Spleen (tissue), 7 donors: ENCODE measurements around the gene CDKN2C.

Experiments
- POLR2A ChIP-seq, 3 donors: fragments of 450-650 bp; IDR thresholded peaks; one replicate each; pipeline ENCODE4 v1.5.1; 2017; ENCODE audit warnings: antibody characterized with exemption in 3 of 3, mild to moderate bottlenecking in 1 of 3
- TF ChIP-seq, protein P1 (sequence below), 11 experiments: fragments of 200-600 bp in 7 of 11; fragments of 450-650 bp in 4 of 11; sonication (generic) in 4 of 11; IDR thresholded peaks in 8 of 11; conservative IDR thresholded peaks in 3 of 11; 1 replicate in 7 of 11; 2 replicates in 4 of 11; pipeline versions ENCODE4 v1.4.0 to v1.8.0; 2016 to 2021; ENCODE audit warnings: antibody characterized with exemption in 11 of 11, inconsistent platforms in 4 of 11, mild to moderate bottlenecking in 1 of 11
- donor health status: DM: no; HTN: no; CAD: no; lungs with moderate emphysema.
- donor health status: DM: no; HTN: no; CAD: no.
- donor health status: DM: no; HTN: no; CAD: no.

DNA sequence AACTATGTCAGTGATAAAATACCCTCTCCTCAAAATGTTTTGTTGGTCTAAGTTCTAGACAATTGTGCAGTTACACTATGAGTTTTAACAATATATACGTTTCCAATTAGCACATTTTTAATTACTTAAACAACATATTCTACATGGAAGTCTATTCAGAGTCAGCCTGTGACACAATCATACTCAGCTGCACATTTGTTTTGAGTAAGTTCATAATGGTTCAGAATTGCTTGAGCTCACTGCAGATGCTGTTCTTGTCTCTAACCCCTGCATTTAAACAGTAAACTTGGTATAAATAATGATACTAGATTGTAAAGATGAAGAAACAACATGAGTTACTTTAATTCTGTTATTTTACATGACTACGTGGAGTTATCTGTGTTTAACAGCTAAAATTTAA is 30.6 kb downstream of the CDKN2C start:
- TF ChIP-seq, protein P1, sequence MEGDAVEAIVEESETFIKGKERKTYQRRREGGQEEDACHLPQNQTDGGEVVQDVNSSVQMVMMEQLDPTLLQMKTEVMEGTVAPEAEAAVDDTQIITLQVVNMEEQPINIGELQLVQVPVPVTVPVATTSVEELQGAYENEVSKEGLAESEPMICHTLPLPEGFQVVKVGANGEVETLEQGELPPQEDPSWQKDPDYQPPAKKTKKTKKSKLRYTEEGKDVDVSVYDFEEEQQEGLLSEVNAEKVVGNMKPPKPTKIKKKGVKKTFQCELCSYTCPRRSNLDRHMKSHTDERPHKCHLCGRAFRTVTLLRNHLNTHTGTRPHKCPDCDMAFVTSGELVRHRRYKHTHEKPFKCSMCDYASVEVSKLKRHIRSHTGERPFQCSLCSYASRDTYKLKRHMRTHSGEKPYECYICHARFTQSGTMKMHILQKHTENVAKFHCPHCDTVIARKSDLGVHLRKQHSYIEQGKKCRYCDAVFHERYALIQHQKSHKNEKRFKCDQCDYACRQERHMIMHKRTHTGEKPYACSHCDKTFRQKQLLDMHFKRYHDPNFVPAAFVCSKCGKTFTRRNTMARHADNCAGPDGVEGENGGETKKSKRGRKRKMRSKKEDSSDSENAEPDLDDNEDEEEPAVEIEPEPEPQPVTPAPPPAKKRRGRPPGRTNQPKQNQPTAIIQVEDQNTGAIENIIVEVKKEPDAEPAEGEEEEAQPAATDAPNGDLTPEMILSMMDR (IDR thresholded peaks at IDR 0.05 in 8 of 11, conservative IDR thresholded peaks at IDR 0.05 in 3 of 11), result no peak
- TF ChIP-seq POLR2A (IDR thresholded peaks at IDR 0.05), result no peak
